ENCODE results near the gene DPEP3.

DNA sequence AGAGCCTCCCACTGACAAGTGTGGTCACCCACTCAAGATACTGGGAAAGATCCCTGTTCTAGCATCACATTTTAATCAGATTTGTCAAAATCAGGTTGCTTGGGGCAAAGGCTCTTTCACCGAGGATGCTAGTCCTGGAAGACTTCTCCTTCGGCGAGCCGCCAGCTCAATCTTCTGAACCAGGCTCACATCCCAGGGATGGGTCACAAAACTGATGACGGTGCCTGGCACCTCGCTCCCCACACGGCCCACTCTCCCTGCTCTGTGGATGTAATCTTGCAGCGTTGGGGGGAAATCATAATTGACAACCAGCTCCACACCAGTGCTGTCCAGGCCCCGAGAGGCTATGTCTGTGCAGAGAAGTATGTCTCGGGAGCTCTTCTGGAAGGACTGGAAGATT, 41.2 kb upstream of the DPEP3 start:
- TF ChIP-seq, protein P1, sequence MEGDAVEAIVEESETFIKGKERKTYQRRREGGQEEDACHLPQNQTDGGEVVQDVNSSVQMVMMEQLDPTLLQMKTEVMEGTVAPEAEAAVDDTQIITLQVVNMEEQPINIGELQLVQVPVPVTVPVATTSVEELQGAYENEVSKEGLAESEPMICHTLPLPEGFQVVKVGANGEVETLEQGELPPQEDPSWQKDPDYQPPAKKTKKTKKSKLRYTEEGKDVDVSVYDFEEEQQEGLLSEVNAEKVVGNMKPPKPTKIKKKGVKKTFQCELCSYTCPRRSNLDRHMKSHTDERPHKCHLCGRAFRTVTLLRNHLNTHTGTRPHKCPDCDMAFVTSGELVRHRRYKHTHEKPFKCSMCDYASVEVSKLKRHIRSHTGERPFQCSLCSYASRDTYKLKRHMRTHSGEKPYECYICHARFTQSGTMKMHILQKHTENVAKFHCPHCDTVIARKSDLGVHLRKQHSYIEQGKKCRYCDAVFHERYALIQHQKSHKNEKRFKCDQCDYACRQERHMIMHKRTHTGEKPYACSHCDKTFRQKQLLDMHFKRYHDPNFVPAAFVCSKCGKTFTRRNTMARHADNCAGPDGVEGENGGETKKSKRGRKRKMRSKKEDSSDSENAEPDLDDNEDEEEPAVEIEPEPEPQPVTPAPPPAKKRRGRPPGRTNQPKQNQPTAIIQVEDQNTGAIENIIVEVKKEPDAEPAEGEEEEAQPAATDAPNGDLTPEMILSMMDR (IDR thresholded peaks at IDR 0.05) = no peak
- TF ChIP-seq POLR2A (IDR thresholded peaks at IDR 0.05) = no peak
